K562 (cell line): Measurements from ENCODE around the gene TAF1L. TPM values are rescaled to one million over a fixed set of nuclear protein-coding genes. Genes with fewer than 3 reads are reported as not detected.

ENCODE experiments used
- ATAC-seq: fragments of 200-7000 bp; cut with Tn5 transposase; 3 replicates; pipeline ENCODE4 v1.9.1; 2020; ENCODE audit warnings: moderate library complexity
- BruUV-seq: library from RNA; stranded (reverse); fragments of 400-500 nt; replicated peaks from 2 replicates; lab custom pipeline; 2021; lab: Mats Ljungman, UMichigan
- CTCF ChIA-PET: fragments of 300-600 bp; formaldehyde crosslinking; extraction: SDS; loops from one replicate; lab custom pipeline; 2021; ENCODE audit warnings: low intra/inter-chr PET ratio; lab: Yijun Ruan, JAX
- POLR2A ChIA-PET: fragments of 300-600, 350-650 bp; sonication (Branson Sonifier 250); formaldehyde crosslinking; extraction: SDS; loops from one replicate; lab custom pipeline; 2021; ENCODE audit warnings: antibody characterized with exemption, inconsistent platforms; lab: Yijun Ruan, JAX
- DNase-seq, 4 experiments: peaks; one replicate each; pipeline versions ENCODE4 v3.0.0 to v3.0.0-alpha.2; 2011 to 2018; ENCODE audit warnings: low spot score in 3 of 4, mixed read lengths in 3 of 4; ENCODE audit errors: extremely low read depth in 1 of 4
- FAIRE-seq: peaks from 2 replicates; lab custom pipeline; 2011; peaks lifted over from hg19 to GRCh38; lab: Jason Lieb, UNC
- H2AFZ ChIP-seq: 2 replicates; pipeline ENCODE4 v1.6.0; 2011; ENCODE audit warnings: low read depth, low read length, control low read depth, inconsistent platforms
- H3K27ac ChIP-seq: fragments of 200-600 bp; 3 replicates; pipeline ENCODE4 v1.8.0; 2011; ENCODE audit warnings: low read depth, mild to moderate bottlenecking, control low read depth, inconsistent platforms, low read length, moderate library complexity, mixed read lengths; ENCODE audit errors: extremely low read depth
- H3K27me3 ChIP-seq, 2 experiments: fragments of 300-600 bp in 1 of 2; 2 replicates in 1 of 2; 3 replicates in 1 of 2; pipeline versions ENCODE4 v1.6.0 to v1.8.0; 2011; ENCODE audit warnings: inconsistent platforms in 2 of 2, low read length in 2 of 2, mild to moderate bottlenecking in 1 of 2, mixed read lengths in 1 of 2, moderate library complexity in 1 of 2; ENCODE audit not compliant: control insufficient read depth in 2 of 2, insufficient read depth in 2 of 2
- H3K36me3 ChIP-seq: fragments of 300-600 bp; 3 replicates; pipeline ENCODE4 v1.8.0; 2011; ENCODE audit warnings: mild to moderate bottlenecking, low read length, inconsistent platforms; ENCODE audit not compliant: control insufficient read depth, insufficient read depth
- H3K4me1 ChIP-seq, 2 experiments: fragments of 200-600 bp in 1 of 2; replicated peaks in 1 of 2; 2 replicates in 1 of 2; 3 replicates in 1 of 2; pipeline versions ENCODE4 v1.5.1 to v1.8.0; 2011; ENCODE audit warnings: inconsistent platforms in 2 of 2, low read length in 2 of 2, mild to moderate bottlenecking in 1 of 2, mixed read lengths in 1 of 2, moderate library complexity in 1 of 2; ENCODE audit not compliant: control insufficient read depth in 2 of 2, insufficient read depth in 2 of 2
- H3K4me2 ChIP-seq: 2 replicates; pipeline ENCODE4 v1.6.1; 2011; ENCODE audit warnings: low read length, control low read depth, inconsistent platforms, mixed read lengths; ENCODE audit not compliant: insufficient read depth
- H3K4me3 ChIP-seq: fragments of 200-600 bp; sonication (generic), shearing (Covaris generic); 2 replicates; pipeline ENCODE4 v1.5.1; 2016; ENCODE audit warnings: control low read depth, inconsistent platforms
- H3K79me2 ChIP-seq: fragments of 200-600 bp; 3 replicates; pipeline ENCODE4 v1.8.0; 2011; ENCODE audit warnings: low read length, inconsistent platforms; ENCODE audit not compliant: control insufficient read depth, insufficient read depth
- H3K9ac ChIP-seq, 2 experiments: 2 replicates each; pipeline versions ENCODE4 v1.6.0 to v1.6.1; 2011; ENCODE audit warnings: low read depth in 2 of 2, low read length in 2 of 2, control low read depth in 1 of 2, inconsistent platforms in 1 of 2, mild to moderate bottlenecking in 1 of 2, mixed read lengths in 1 of 2; ENCODE audit not compliant: insufficient read depth in 1 of 2
- H3K9me1 ChIP-seq: one replicate; pipeline ENCODE4 v1.6.0; 2011; ENCODE audit warnings: inconsistent platforms, mild to moderate bottlenecking, low read length, moderate library complexity; ENCODE audit not compliant: control insufficient read depth, insufficient read depth
- H3K9me3 ChIP-seq: replicated peaks from 2 replicates; pipeline ENCODE4 v1.5.1; 2011; ENCODE audit warnings: low read depth, low read length, inconsistent platforms; ENCODE audit not compliant: control insufficient read depth, insufficient read depth
- H4K20me1 ChIP-seq: replicated peaks from 2 replicates; pipeline ENCODE4 v1.6.1; 2011; ENCODE audit warnings: low read length, inconsistent platforms, mixed read lengths; ENCODE audit not compliant: control insufficient read depth, insufficient read depth
- HDAC3 ChIP-seq: fragments of 450-650 bp; IDR thresholded peaks from 2 replicates; pipeline ENCODE4 v1.6.1; 2018; ENCODE audit warnings: borderline replicate concordance, mild to moderate bottlenecking, moderate library complexity; ENCODE audit not compliant: partially characterized antibody
- JUN ChIP-seq, 2 experiments: sonication (generic) in 1 of 2; formaldehyde crosslinking in 1 of 2; IDR thresholded peaks; 2 replicates each; pipeline versions ENCODE4 v1.6.1 to v1.8.0; 2012 to 2022; ENCODE audit warnings: borderline replicate concordance in 2 of 2, mild to moderate bottlenecking in 2 of 2, improper control_type of control experiment in 1 of 2, low read depth in 1 of 2, low read length in 1 of 2, missing genetic modification reagents in 1 of 2
- KHSRP ChIP-seq: fragments of 450-650 bp; IDR thresholded peaks from 2 replicates; pipeline ENCODE4 v1.6.1; 2017
- WGBS: fragments of 100-300 bp; shearing (Covaris generic); methylation state at CpG from one replicate; pipeline ENCODE4 v1.1.6; 2016; ENCODE audit warnings: low coverage, mixed read lengths; ENCODE audit not compliant: insufficient coverage; ENCODE audit errors: missing lambda C conversion rate; 5-methylcytosine and 5-hydroxymethylcytosine counted together
- in situ Hi-C: fragments of 300-500 bp; cut with MboI; formaldehyde crosslinking; loops from 4 replicates; pipeline ENCODE4 v1.15.0; 2018; ENCODE audit warnings: inconsistent platforms, mixed read lengths
- intact Hi-C: fragments of 100-400 bp; cut with micrococcal nuclease; formaldehyde crosslinking; loops from 2 replicates; pipeline ENCODE4 v1.14.2; 2022
- polyA plus RNA-seq, 8 experiments: library from polyadenylated mRNA; depleted of rRNA in 4 of 8; stranded (reverse) in 5 of 8; unstranded in 3 of 8; fragments of >200 nt; fragmentation: Nextera tagmentation in 2 of 8; fragmentation: Illumina TruSeq in 1 of 8; extraction: Ambion mirVana in 2 of 8; extraction: Trizol in 1 of 8; gene quantifications; 2 replicates each; pipeline versions ENCODE4 v1.2.1 to v1.2.3, GENCODE V29; 2011 to 2014; ENCODE audit warnings: inconsistent platforms in 1 of 8, missing spikeins in 1 of 8
- total RNA-seq, 7 experiments: library from RNA; depleted of rRNA in 6 of 7; stranded (reverse); fragments of >200 nt in 6 of 7; fragmentation: Illumina TruSeq in 2 of 7; extraction: Trizol in 2 of 7; gene quantifications; 2 replicates each; pipeline versions ENCODE4 v1.2.1 to v1.2.3, GENCODE V29; 2011 to 2021; ENCODE audit warnings: low replicate concordance in 1 of 7
- TF ChIP-seq, protein P1 (sequence below), 2 experiments: fragments of 450-650 bp; formaldehyde crosslinking in 1 of 2; IDR thresholded peaks; 2 replicates each; pipeline versions ENCODE4 v1.4.0 to v1.6.1; 2014 to 2020; ENCODE audit warnings: mild to moderate bottlenecking in 2 of 2, borderline replicate concordance in 1 of 2, low read depth in 1 of 2

Gene TAF1L
- total and polyA plus RNA-seq, 9 of the 15 experiments (the other 6 are each of a cell fraction or from before 2014, with no cell fraction given): 0.01 to 0.04 (median 0.03) TPM; not detected in 3

- intact Hi-C loops (no loop called here), in situ Hi-C loops (no loop called here)
- H3K9ac ChIP-seq: no peak overlapping the region
- H3K4me3 ChIP-seq: no peak overlapping the region
- H2AFZ ChIP-seq: no peak overlapping the region
- no peaks in the 10 kb centered on the region for H3K9me3 ChIP-seq
- ChIA-PET POLR2A (no interaction called here), CTCF (no interaction called here)
- no peak for ATAC-seq
- no peak overlapping the region for H3K4me2 ChIP-seq
- no peak for FAIRE-seq
- H3K27me3 ChIP-seq: no peaks in the 10 kb centered on the region
- no peaks in the 10 kb centered on the region for H3K36me3 ChIP-seq
- H3K27ac ChIP-seq: no peak overlapping the region
- whole genome bisulfite sequencing: 0% methylated on average over 1 of the region's 1 CpG
- no peak for DNase-seq
- H4K20me1 ChIP-seq: no peaks in the 10 kb centered on the region
- H3K79me2 ChIP-seq: no peaks in the 10 kb centered on the region
- no peaks in the 10 kb centered on the region for H3K9me1 ChIP-seq
- BruUV-seq: no TSS peak
- no peaks in the 10 kb centered on the region for H3K4me1 ChIP-seq
- TF ChIP-seq JUN (IDR thresholded peaks at IDR 0.05; ENCODE audit: borderline replicate concordance, low read depth, low read length) (no peak), JUN (CRISPR knock-in tag; IDR thresholded peaks at IDR 0.05; ENCODE audit: borderline replicate concordance) (no peak), HDAC3 (no peak), KHSRP (no peak)
- TF ChIP-seq, protein P1, sequence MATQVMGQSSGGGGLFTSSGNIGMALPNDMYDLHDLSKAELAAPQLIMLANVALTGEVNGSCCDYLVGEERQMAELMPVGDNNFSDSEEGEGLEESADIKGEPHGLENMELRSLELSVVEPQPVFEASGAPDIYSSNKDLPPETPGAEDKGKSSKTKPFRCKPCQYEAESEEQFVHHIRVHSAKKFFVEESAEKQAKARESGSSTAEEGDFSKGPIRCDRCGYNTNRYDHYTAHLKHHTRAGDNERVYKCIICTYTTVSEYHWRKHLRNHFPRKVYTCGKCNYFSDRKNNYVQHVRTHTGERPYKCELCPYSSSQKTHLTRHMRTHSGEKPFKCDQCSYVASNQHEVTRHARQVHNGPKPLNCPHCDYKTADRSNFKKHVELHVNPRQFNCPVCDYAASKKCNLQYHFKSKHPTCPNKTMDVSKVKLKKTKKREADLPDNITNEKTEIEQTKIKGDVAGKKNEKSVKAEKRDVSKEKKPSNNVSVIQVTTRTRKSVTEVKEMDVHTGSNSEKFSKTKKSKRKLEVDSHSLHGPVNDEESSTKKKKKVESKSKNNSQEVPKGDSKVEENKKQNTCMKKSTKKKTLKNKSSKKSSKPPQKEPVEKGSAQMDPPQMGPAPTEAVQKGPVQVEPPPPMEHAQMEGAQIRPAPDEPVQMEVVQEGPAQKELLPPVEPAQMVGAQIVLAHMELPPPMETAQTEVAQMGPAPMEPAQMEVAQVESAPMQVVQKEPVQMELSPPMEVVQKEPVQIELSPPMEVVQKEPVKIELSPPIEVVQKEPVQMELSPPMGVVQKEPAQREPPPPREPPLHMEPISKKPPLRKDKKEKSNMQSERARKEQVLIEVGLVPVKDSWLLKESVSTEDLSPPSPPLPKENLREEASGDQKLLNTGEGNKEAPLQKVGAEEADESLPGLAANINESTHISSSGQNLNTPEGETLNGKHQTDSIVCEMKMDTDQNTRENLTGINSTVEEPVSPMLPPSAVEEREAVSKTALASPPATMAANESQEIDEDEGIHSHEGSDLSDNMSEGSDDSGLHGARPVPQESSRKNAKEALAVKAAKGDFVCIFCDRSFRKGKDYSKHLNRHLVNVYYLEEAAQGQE (IDR thresholded peaks at IDR 0.05; ENCODE audit: borderline replicate concordance): peak; percentile 48
- TF ChIP-seq, protein P1 (CRISPR knock-in tag; IDR thresholded peaks at IDR 0.05; ENCODE audit: low read depth): no peak
Observed at GRCh38 chr9:32681751-32682150, 46.3 kb upstream of the TAF1L start.
